Keratinocyte (primary cell): Measurements from ENCODE around the gene HCRTR2.

Experiments used
- CTCF ChIP-seq, 3 experiments: IDR thresholded peaks in 1 of 3; conservative IDR thresholded peaks in 1 of 3; optimal IDR thresholded peaks in 1 of 3; 2 replicates in 2 of 3; 3 replicates in 1 of 3; pipeline versions ENCODE3 to v1.5.1; 2011; ENCODE audit warnings: low read length in 3 of 3, mild to moderate bottlenecking in 3 of 3, moderate library complexity in 2 of 3, control low read depth in 1 of 3, inconsistent platforms in 1 of 3; ENCODE audit not compliant: insufficient read depth in 2 of 3; ENCODE audit errors: extremely low read depth in 1 of 3
- EZH2 ChIP-seq: IDR thresholded peaks from one replicate; pipeline ENCODE4 v1.6.1; 2012; ENCODE audit warnings: inconsistent platforms, mild to moderate bottlenecking, low read length, moderate library complexity

GRCh38 chr6:55265409-55266114 lies 91.2 kb downstream of the HCRTR2 start:
- TF ChIP-seq CTCF (optimal IDR thresholded peaks at IDR 0.05 in 1 of 3, IDR thresholded peaks at IDR 0.05 in 1 of 3, conservative IDR thresholded peaks at IDR 0.05 in 1 of 3; ENCODE audit: extremely low read depth in 1 of 3, insufficient read depth in 2 of 3, low read length in 3 of 3), result no peak
- TF ChIP-seq EZH2, result no peak
